ENCODE measurements around the gene THEM4. TPM values are rescaled to one million over a fixed set of nuclear protein-coding genes. Genes with fewer than 3 reads are reported as not detected.
A peak's percentile ranks its signal among the peaks of the same experiment; 100 is the strongest.

Gene THEM4
- total and polyA plus RNA-seq, 2 of the 8 experiments (the other 6 are each of a cell fraction or from before 2014, with no cell fraction given): 9.9 to 11.2 TPM

DNA sequence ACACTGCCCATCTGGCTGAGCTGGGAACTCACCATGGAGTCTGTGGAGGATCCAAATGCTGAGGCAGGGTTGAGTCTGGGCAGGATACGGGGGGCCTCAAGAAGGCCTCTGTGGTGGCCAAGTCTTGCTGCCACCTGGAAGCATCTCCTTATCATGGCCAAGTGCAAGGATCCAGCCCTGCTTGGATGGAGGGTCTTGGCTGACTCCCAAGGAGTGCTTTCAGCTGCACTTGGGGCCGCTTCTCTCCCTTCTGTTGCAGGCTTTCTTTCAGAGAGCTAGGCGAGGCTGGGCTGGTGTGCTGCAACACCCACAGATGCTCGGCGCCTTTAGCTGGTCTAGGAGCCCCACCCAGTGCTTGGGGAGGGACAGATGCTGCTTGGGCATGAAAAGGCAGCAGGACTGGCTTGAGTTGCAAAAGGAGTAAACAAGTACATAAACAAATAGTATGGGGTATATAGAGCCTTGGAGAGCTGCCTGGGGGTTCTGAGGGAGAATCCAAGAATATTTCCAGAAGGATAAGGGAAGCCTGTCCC, 55.8 kb downstream of the THEM4 start, which contains the start of gene THEM5:
THEM5 (minus strand) TSS at position 302 of the 533 bp plus-strand sequence; CDS start at position 155, 147 bp downstream.
- no peak within 1 kb of the TSS for H3K56ac ChIP-seq (replicated peaks; ENCODE audit: insufficient read length, low read depth, low read length)
- CTCF ChIA-PET (ENCODE audit: partially characterized antibody): interaction anchor here (1.4 kb wide), 1 partner anchor 25 kb away, joined by 3 read pairs; no protein-coding TSS in a partner anchor
- POLR2A ChIA-PET (ENCODE audit: partially characterized antibody): interaction anchor here (1.2 to 3.2 kb wide), 2 partner anchors 13 to 56 kb away, joined by 4 to 19 read pairs; partner anchors contain the start of gene C2CD4D
- H4K5ac ChIP-seq (ENCODE audit: insufficient read length, low read depth, low read length): no peak within 1 kb of the TSS
- no peak within 1 kb of the TSS for H2BK12ac ChIP-seq (ENCODE audit: low read depth, low read length)
- H3K79me2 ChIP-seq (ENCODE audit: control insufficient read depth in 1 of 2, insufficient read depth in 2 of 2, low read length in 2 of 2): no peaks in the 10 kb centered on the region
- TF ChIP-seq, protein P1, sequence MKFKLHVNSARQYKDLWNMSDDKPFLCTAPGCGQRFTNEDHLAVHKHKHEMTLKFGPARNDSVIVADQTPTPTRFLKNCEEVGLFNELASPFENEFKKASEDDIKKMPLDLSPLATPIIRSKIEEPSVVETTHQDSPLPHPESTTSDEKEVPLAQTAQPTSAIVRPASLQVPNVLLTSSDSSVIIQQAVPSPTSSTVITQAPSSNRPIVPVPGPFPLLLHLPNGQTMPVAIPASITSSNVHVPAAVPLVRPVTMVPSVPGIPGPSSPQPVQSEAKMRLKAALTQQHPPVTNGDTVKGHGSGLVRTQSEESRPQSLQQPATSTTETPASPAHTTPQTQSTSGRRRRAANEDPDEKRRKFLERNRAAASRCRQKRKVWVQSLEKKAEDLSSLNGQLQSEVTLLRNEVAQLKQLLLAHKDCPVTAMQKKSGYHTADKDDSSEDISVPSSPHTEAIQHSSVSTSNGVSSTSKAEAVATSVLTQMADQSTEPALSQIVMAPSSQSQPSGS (IDR thresholded peaks at IDR 0.05; ENCODE audit: low read length): no peak
- TF ChIP-seq RAD21 (IDR thresholded peaks at IDR 0.05 in 1 of 2, conservative IDR thresholded peaks at IDR 0.05 in 1 of 2; ENCODE audit: low read depth in 2 of 2, low read length in 2 of 2): peak in 1 of 2 experiments; percentile 27; a peak in 1 of 4 replicates
- no peak for TF ChIP-seq SIRT6 (IDR thresholded peaks at IDR 0.05; ENCODE audit: low read length)
- no peak for TF ChIP-seq SIN3A (conservative IDR thresholded peaks at IDR 0.05 in 1 of 2, IDR thresholded peaks at IDR 0.05 in 1 of 2; ENCODE audit: low read depth in 1 of 2, low read length in 2 of 2)
- TF ChIP-seq CBX5 (IDR thresholded peaks at IDR 0.05; ENCODE audit: low read depth, low read length): no peak
- H3K14ac ChIP-seq (ENCODE audit: insufficient read length): no peak within 1 kb of the TSS
- no peaks in the 10 kb centered on the region for H3K23me2 ChIP-seq (ENCODE audit: low read depth, low read length)
- FAIRE-seq (no peak), DNase-seq (ENCODE audit: low read depth in 1 of 2, low spot score in 2 of 2) (no peak)
- H3K79me1 ChIP-seq (ENCODE audit: low read depth, low read length): no peaks in the 10 kb centered on the region
- no peak within 1 kb of the TSS for H2AK5ac ChIP-seq (ENCODE audit: low read depth, low read length)
- no peak within 1 kb of the TSS for H3K4me3 ChIP-seq (ENCODE audit: extremely low read depth in 1 of 4, insufficient read depth in 2 of 4, low read depth in 3 of 4, low read length in 4 of 4)
- no peak within 1 kb of the TSS for H3K23ac ChIP-seq (ENCODE audit: insufficient read length)
- 93% methylated on average over 5 of the region's 5 CpGs; no CpG with 5 or more reads in 1 of the 2 experiments for WGBS, 2 experiments (ENCODE audit: extremely low coverage in 1 of 2, insufficient coverage in 1 of 2, insufficient read length in 1 of 2, insufficient replicate concordance in 2 of 2, low coverage in 1 of 2, low lambda C conversion rate in 2 of 2, missing lambda C conversion rate in 1 of 2)
- H2AFZ ChIP-seq (ENCODE audit: low read length): no peak within 1 kb of the TSS
- no peak within 1 kb of the TSS for H4K91ac ChIP-seq (replicated peaks; ENCODE audit: insufficient read length, low read length)
- H3K4me2 ChIP-seq (ENCODE audit: insufficient read depth in 1 of 2, low read depth in 2 of 2, low read length in 2 of 2): no peak within 1 kb of the TSS
- H3K9me3 ChIP-seq (ENCODE audit: insufficient read depth in 2 of 2, low read depth in 1 of 2, low read length in 1 of 2): no peaks in the 10 kb centered on the region
- H3K9ac ChIP-seq (replicated peaks in 1 of 4; ENCODE audit: extremely low read depth in 1 of 4, low read depth in 3 of 4, low read length in 3 of 4): no peak within 1 kb of the TSS
- H2BK5ac ChIP-seq (ENCODE audit: low read depth, low read length): no peak within 1 kb of the TSS
- H4K8ac ChIP-seq (ENCODE audit: extremely low read depth, insufficient read depth, low read length): no peak within 1 kb of the TSS
- no peak within 1 kb of the TSS for H3K18ac ChIP-seq (ENCODE audit: extremely low read depth, low read length)
- H3K27me3 ChIP-seq (replicated peaks in 1 of 4; ENCODE audit: control insufficient read depth in 3 of 4, extremely low read depth in 1 of 4, insufficient read depth in 3 of 4, low read length in 3 of 4): peaks cover 3 to 14% (median 11%) of the 10 kb centered on the region in 4 experiments
- H3K36me3 ChIP-seq (ENCODE audit: control insufficient read depth in 2 of 4, insufficient read depth in 4 of 4, low read length in 3 of 4): no peaks in the 10 kb centered on the region
- H2BK20ac ChIP-seq (ENCODE audit: low read length): no peak within 1 kb of the TSS
- no peak within 1 kb of the TSS for H3K4ac ChIP-seq (replicated peaks; ENCODE audit: insufficient read length, low read depth, low read length)
- H3K27ac ChIP-seq (ENCODE audit: low read depth, low read length): no peak within 1 kb of the TSS
- no peaks in the 10 kb centered on the region for H3K4me1 ChIP-seq (replicated peaks in 1 of 4; ENCODE audit: control insufficient read depth in 3 of 4, insufficient read depth in 4 of 4, low read length in 3 of 4)
- H2BK120ac ChIP-seq (replicated peaks; ENCODE audit: low read depth, low read length): no peak within 1 kb of the TSS
- H4K20me1 ChIP-seq (replicated peaks in 1 of 2; ENCODE audit: control insufficient read depth in 1 of 2, insufficient read depth in 2 of 2, low read length in 2 of 2): no peaks in the 10 kb centered on the region
- no peak within 1 kb of the TSS for H2BK15ac ChIP-seq (ENCODE audit: low read length)
